GM03348 (cell line): Measurements from ENCODE around the gene TNIK.
"Not testable (repeated sequence)": the region's sequence is repeated elsewhere in the genome, so short reads cannot be mapped to it uniquely, and the experiment has no call there.

Experiments used
- DNase-seq: peaks from one replicate; pipeline ENCODE4 v3.0.0; 2012; ENCODE audit warnings: low spot score

Gene TNIK

GRCh38 chr3:171469376-171469775, 9.2 kb upstream of the TNIK start:
- DNase-seq: no peak

GRCh38 chr3:171468296-171468906, 8.2 kb upstream of the TNIK start:
- DNase-seq: no peak

- no peak for DNase-seq
These were observed 5.6 kb upstream of the TNIK start for GRCh38 chr3:171465763-171466162.

- no peak for DNase-seq
These were observed 4.3 kb upstream of the TNIK start for GRCh38 chr3:171464462-171464861.

- DNase-seq: no peak
These were observed 2.0 kb upstream of the TNIK start for GRCh38 chr3:171462224-171462623.

- no peak for DNase-seq
These were observed 1.3 kb upstream of the TNIK start for GRCh38 chr3:171461525-171461917.

GRCh38 chr3:171460725-171461524, 720 bp upstream of the TNIK start:
- DNase-seq: peak; percentile 42

- DNase-seq: peak; percentile 35
These were observed 866 bp downstream of the TNIK start for GRCh38 chr3:171459137-171459941.

- DNase-seq: no peak
These were observed 1.4 kb downstream of the TNIK start for GRCh38 chr3:171458864-171459136.

- no peak for DNase-seq
These were observed 1.9 kb downstream of the TNIK start for GRCh38 chr3:171458071-171458863.

GRCh38 chr3:171457607-171458061, 2.6 kb downstream of the TNIK start:
- DNase-seq: no peak

GRCh38 chr3:171456765-171457606, 3.2 kb downstream of the TNIK start:
- DNase-seq: no peak

GRCh38 chr3:171455603-171456550, 4.3 kb downstream of the TNIK start:
- no peak for DNase-seq

GRCh38 chr3:171454041-171454440, 6.2 kb downstream of the TNIK start:
- DNase-seq: no peak

- no peak for DNase-seq
These were observed 6.9 kb downstream of the TNIK start for GRCh38 chr3:171453180-171453886.

GRCh38 chr3:171452328-171452727, 7.9 kb downstream of the TNIK start:
- DNase-seq: no peak

GRCh38 chr3:171451915-171452314, 8.3 kb downstream of the TNIK start:
- no peak for DNase-seq

- not testable (repeated sequence) for DNase-seq
These were observed 12.7 kb downstream of the TNIK start for GRCh38 chr3:171447579-171447891.

- peak; percentile 18 for DNase-seq
These were observed 13.2 kb downstream of the TNIK start for GRCh38 chr3:171446801-171447578.
